Adrenal gland (tissue), 5 donors: ENCODE measurements around the gene ADK.

ENCODE experiments used
- CTCF ChIP-seq, 6 experiments: fragments of 450-650 bp in 4 of 6; fragments of 200-600 bp in 2 of 6; sonication (generic) in 1 of 6; IDR thresholded peaks; 1 replicate in 5 of 6; 2 replicates in 1 of 6; pipeline versions ENCODE4 v1.5.1 to v1.8.0; 2016 to 2021; ENCODE audit warnings: antibody characterized with exemption in 6 of 6, mild to moderate bottlenecking in 2 of 6, moderate library complexity in 1 of 6
- POLR2A ChIP-seq, 2 donors: fragments of 450-650 bp; IDR thresholded peaks; one replicate each; pipeline ENCODE4 v1.6.1; 2017; ENCODE audit warnings: antibody characterized with exemption in 2 of 2, mild to moderate bottlenecking in 2 of 2, moderate library complexity in 1 of 2
- donor health status: DM: no; HTN: no; CAD: no.

DNA sequence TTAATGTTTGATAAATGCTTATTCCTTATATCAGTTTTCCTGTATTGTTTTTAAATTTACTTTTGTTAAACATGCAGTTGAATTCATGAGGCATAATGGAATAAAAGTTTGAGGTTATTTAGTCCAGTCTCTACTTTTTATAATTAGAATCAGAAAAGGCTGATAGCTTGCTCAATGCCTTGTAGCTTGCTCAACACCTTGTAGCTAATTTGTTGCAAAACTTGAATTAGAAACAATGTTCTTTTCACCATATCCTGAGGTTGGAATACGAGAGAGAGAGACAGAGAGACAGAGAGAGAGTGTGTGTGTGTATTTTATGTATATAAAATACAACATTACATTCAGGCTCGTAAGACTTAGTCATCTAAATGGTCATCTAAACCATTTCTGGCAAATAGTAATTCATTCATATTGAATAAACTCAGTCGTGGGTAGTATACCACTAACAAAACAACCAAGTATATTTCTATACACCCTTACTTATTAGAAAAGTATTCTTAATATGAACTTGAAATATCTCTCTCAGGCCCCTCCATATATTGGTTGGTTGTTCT is 243.5 kb downstream of the ADK start:
- no peak for TF ChIP-seq CTCF (IDR thresholded peaks at IDR 0.05)
- TF ChIP-seq POLR2A (IDR thresholded peaks at IDR 0.05) = no peak
